ENCODE measurements around the gene TRABD2B.

The TRABD2B gene

DNA sequence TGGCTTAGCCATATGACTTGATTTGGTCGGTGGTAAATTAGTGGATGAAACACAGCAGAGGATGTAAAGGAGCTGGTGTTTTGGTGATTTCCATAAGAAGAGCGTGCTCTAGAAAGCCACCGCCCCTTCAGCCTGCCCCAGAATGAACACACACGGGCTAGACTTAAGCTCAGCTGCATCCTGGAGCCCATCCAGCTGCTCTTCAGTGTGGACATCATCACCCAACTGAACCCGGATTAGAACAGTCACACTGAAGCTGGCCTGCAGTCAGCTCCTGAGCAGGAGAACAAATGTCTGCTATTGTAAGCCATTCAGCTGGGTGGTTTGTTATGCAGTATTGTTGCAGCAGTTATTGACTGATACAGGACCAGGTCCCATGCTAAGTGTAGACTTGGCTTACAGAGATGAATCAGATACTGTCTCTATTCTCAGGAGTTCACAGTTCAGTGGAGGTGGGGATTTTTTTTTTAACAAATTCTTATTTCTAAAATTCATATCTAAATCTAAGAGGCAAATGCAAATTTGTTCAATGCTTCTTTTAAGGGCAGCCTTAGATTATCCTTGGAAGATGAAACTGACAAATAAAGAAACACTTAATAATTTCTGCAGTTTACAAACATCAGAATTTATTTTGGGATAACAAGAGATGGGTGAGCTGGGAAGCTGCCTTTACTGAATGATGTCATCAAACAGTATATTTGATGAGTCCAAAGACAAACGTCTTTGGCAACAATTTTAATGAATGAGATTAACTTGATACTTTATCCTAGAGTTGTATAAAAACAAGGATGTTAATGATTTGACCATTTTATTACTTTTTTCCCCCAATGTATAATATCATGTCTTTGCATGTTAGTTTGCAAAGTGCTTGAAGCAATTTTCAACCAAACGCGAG lies 251.2 kb downstream of the TRABD2B start:
- H3K27ac ChIP-seq (ENCODE audit: low read depth, low read length) = no peak overlapping the region
- H4K20me1 ChIP-seq (ENCODE audit: control insufficient read depth, insufficient read depth, low read depth, low read length) = no peaks in the 10 kb centered on the region
- H3K79me2 ChIP-seq (ENCODE audit: control insufficient read depth, low read length) = no peaks in the 10 kb centered on the region
- peaks cover 9% of the 10 kb centered on the region for H3K27me3 ChIP-seq (ENCODE audit: control insufficient read depth, low read length)
- TF ChIP-seq, protein P1, sequence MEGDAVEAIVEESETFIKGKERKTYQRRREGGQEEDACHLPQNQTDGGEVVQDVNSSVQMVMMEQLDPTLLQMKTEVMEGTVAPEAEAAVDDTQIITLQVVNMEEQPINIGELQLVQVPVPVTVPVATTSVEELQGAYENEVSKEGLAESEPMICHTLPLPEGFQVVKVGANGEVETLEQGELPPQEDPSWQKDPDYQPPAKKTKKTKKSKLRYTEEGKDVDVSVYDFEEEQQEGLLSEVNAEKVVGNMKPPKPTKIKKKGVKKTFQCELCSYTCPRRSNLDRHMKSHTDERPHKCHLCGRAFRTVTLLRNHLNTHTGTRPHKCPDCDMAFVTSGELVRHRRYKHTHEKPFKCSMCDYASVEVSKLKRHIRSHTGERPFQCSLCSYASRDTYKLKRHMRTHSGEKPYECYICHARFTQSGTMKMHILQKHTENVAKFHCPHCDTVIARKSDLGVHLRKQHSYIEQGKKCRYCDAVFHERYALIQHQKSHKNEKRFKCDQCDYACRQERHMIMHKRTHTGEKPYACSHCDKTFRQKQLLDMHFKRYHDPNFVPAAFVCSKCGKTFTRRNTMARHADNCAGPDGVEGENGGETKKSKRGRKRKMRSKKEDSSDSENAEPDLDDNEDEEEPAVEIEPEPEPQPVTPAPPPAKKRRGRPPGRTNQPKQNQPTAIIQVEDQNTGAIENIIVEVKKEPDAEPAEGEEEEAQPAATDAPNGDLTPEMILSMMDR (IDR thresholded peaks at IDR 0.05; ENCODE audit: low read depth, low read length, poor library complexity, severe bottlenecking) = no peak
- no peak for TF ChIP-seq EZH2phosphoT487 (IDR thresholded peaks at IDR 0.05; ENCODE audit: borderline replicate concordance, low read length)
- no peaks in the 10 kb centered on the region for H3K9me2 ChIP-seq (replicated peaks; ENCODE audit: control insufficient read depth, low read length)
- no peak overlapping the region for H3K4me2 ChIP-seq (ENCODE audit: low read length)
- no peaks in the 10 kb centered on the region for H3K36me3 ChIP-seq (ENCODE audit: control insufficient read depth, low read length)
- H3F3A ChIP-seq (ENCODE audit: control insufficient read depth, insufficient read depth) = no peaks in the 10 kb centered on the region
- no peak overlapping the region for H3K4me3 ChIP-seq (ENCODE audit: low read length)
- no peaks in the 10 kb centered on the region for H3K9me3 ChIP-seq (ENCODE audit: control insufficient read depth, insufficient read depth, low read length)
- H3K4me1 ChIP-seq (ENCODE audit: control insufficient read depth, low read length) = no peaks in the 10 kb centered on the region

DNA sequence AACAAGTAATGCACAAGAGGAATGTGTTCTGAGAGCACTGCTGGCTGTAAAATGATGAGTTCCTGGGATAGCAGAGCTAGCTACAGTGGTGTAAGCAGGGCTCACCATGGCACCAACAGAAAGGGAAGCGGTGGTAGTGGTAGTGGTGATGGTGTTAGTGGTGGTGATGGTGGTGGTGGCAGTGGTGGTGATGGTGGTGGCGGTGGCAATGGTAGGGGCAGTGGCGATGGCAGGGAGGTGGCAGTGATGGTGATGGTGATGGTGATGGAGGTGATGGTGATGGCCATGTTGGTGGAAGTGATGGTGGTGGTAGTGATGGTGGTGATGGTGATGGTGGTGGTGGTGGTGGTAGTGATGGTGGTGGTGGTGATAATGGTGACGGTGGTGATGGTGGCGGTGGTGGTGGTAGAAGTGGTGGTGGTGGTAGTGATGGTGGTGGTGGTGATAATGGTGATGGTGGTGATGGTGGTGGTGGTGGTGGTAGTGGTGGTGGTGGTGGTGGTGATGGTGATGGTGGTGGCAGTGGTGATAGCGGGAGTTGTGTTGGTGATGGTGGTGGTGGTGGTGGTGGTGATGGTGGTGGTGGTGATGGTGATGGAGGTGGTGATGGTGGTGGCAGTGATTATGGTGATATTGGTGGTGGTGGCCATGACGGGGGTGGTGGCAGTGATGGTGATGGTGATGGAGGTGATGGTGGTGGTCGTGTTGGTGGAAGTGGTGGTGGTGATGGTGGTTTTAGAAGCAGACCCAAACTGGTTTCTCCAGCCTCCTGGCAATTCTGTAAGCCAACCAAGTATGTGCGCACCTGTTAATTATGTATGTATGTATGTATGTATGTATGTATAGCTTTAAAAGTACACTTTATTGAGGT lies 254.1 kb downstream of the TRABD2B start:
- no peak overlapping the region for H3K4me2 ChIP-seq (ENCODE audit: low read length)
- peaks cover 9% of the 10 kb centered on the region for H3K27me3 ChIP-seq (ENCODE audit: control insufficient read depth, low read length)
- H3K4me1 ChIP-seq (ENCODE audit: control insufficient read depth, low read length) = no peaks in the 10 kb centered on the region
- H3K36me3 ChIP-seq (ENCODE audit: control insufficient read depth, low read length) = no peaks in the 10 kb centered on the region
- no peak overlapping the region for H3K4me3 ChIP-seq (ENCODE audit: low read length)
- no peaks in the 10 kb centered on the region for H3K79me2 ChIP-seq (ENCODE audit: control insufficient read depth, low read length)
- TF ChIP-seq, protein P1 (IDR thresholded peaks at IDR 0.05; ENCODE audit: low read depth, low read length, poor library complexity, severe bottlenecking) = no peak
- no peak for TF ChIP-seq EZH2phosphoT487 (IDR thresholded peaks at IDR 0.05; ENCODE audit: borderline replicate concordance, low read length)
- H3K9me2 ChIP-seq (replicated peaks; ENCODE audit: control insufficient read depth, low read length) = no peaks in the 10 kb centered on the region
- H3K27ac ChIP-seq (ENCODE audit: low read depth, low read length) = no peak overlapping the region
- no peaks in the 10 kb centered on the region for H4K20me1 ChIP-seq (ENCODE audit: control insufficient read depth, insufficient read depth, low read depth, low read length)
- H3K9me3 ChIP-seq (ENCODE audit: control insufficient read depth, insufficient read depth, low read length) = no peaks in the 10 kb centered on the region
- no peaks in the 10 kb centered on the region for H3F3A ChIP-seq (ENCODE audit: control insufficient read depth, insufficient read depth)

DNA sequence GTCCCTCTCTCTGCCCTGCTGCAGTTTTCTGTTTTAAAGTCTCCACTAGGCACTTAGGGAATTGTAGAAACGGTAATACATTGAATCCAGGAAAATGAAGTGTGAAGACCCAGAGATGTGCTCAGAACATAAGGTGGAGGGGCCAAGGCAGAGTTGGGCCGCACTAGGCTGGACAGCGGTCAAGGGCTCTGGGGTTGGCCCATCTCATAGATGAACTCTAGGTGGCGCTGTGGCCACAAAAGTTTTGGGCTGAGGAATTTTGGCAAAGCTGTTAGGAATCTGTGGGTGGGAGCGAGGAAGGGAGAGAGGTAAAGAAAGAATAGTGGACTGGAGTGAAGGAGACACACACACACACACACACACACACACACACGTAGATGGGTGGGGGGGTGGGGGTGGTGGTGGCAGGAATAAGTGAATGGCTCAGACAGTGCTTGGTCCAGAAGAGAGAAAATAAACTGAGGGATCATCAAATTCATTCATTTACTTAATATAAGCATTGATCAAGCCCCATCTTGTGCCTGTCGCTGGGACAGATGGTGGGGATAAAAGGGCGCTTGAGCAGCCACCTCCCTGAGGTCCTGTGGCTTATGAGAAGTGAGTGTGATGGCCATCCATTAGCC lies 258.5 kb downstream of the TRABD2B start:
- Histone ChIP-seq H3K4me1 (ENCODE audit: control insufficient read depth, low read length) (no peaks in the 10 kb centered on the region), H3K36me3 (ENCODE audit: control insufficient read depth, low read length) (no peaks in the 10 kb centered on the region), H3F3A (ENCODE audit: control insufficient read depth, insufficient read depth) (no peaks in the 10 kb centered on the region), H3K4me2 (ENCODE audit: low read length) (no peak overlapping the region), H3K9me3 (ENCODE audit: control insufficient read depth, insufficient read depth, low read length) (no peaks in the 10 kb centered on the region), H3K4me3 (ENCODE audit: low read length) (no peak overlapping the region), H3K9me2 (replicated peaks; ENCODE audit: control insufficient read depth, low read length) (no peaks in the 10 kb centered on the region), H3K27me3 (ENCODE audit: control insufficient read depth, low read length) (no peaks in the 10 kb centered on the region; the same call in 1 of the 2 replicates), H4K20me1 (ENCODE audit: control insufficient read depth, insufficient read depth, low read depth, low read length) (no peaks in the 10 kb centered on the region), H3K27ac (ENCODE audit: low read depth, low read length) (no peak overlapping the region), H3K79me2 (ENCODE audit: control insufficient read depth, low read length) (no peaks in the 10 kb centered on the region)
- TF ChIP-seq, protein P1 (IDR thresholded peaks at IDR 0.05; ENCODE audit: low read depth, low read length, poor library complexity, severe bottlenecking) = peak; percentile 68
- TF ChIP-seq EZH2phosphoT487 (IDR thresholded peaks at IDR 0.05; ENCODE audit: borderline replicate concordance, low read length) = no peak
